HG03575 (cell line): Measurements from ENCODE around the gene RFC2.

Experiments used
- ATAC-seq: cut with Tn5 transposase; IDR thresholded peaks from one replicate; pipeline ENCODE4 v1.9.1; 2021; ENCODE audit not compliant: unreplicated experiment, insufficient number of reproducible peaks, low FRiP score; ENCODE audit errors: extremely low read depth

Gene RFC2

GRCh38 chr7:74254129-74254857 lies at the start of gene RFC2:
Gene RFC2, minus strand, starts transcription at chr7:74254399. Its CDS starts 16 bp downstream, at chr7:74254383.
- no peak for ATAC-seq

- no peak for ATAC-seq
Measured at GRCh38 chr7:74302745-74303221, 48.6 kb upstream of the RFC2 start.

GRCh38 chr7:74300926-74301325 lies 46.7 kb upstream of the RFC2 start:
- ATAC-seq = no peak

GRCh38 chr7:74299401-74299800 lies 45.2 kb upstream of the RFC2 start:
- no peak for ATAC-seq

GRCh38 chr7:74297516-74298233 lies 43.5 kb upstream of the RFC2 start:
- no peak for ATAC-seq

- ATAC-seq = no peak
Measured at GRCh38 chr7:74294191-74294998, 40.2 kb upstream of the RFC2 start.

- no peak for ATAC-seq
Measured at GRCh38 chr7:74293577-74293908, 39.3 kb upstream of the RFC2 start.

- ATAC-seq = no peak
Measured at GRCh38 chr7:74292757-74293576, 38.8 kb upstream of the RFC2 start.

- ATAC-seq = no peak
Measured at GRCh38 chr7:74291535-74291934, 37.3 kb upstream of the RFC2 start.

GRCh38 chr7:74290981-74291441 lies 36.8 kb upstream of the RFC2 start:
- no peak for ATAC-seq

- ATAC-seq = no peak
Measured at GRCh38 chr7:74290553-74290950, 36.4 kb upstream of the RFC2 start.

- ATAC-seq = no peak
Measured at GRCh38 chr7:74289659-74290552, 35.7 kb upstream of the RFC2 start.

GRCh38 chr7:74289018-74289658 lies 34.9 kb upstream of the RFC2 start, which contains the start of gene CLIP2:
Gene CLIP2, plus strand, starts transcription at chr7:74289407. Its CDS starts 28,140 bp downstream, at chr7:74317547.
- ATAC-seq = no peak

GRCh38 chr7:74288034-74288881 lies 34.1 kb upstream of the RFC2 start:
- no peak for ATAC-seq

- ATAC-seq = no peak
Measured at GRCh38 chr7:74287303-74288033, 33.3 kb upstream of the RFC2 start.

GRCh38 chr7:74286131-74286530 lies 31.9 kb upstream of the RFC2 start:
- ATAC-seq = no peak
